ENCODE data around the gene C22orf31.
A peak's percentile ranks its signal among the peaks of the same experiment; 100 is the strongest.

Gene C22orf31

GRCh38 chr22:29022101-29022817, 39.4 kb downstream of the C22orf31 start (continued):
- TF ChIP-seq ZNF239 (tag by site-specific recombination; IDR thresholded peaks at IDR 0.05) (no peak), ZNF2 (tag by site-specific recombination; IDR thresholded peaks at IDR 0.05) (no peak), GLI4 (tag by site-specific recombination; IDR thresholded peaks at IDR 0.05) (no peak), ZNF792 (tag by site-specific recombination; IDR thresholded peaks at IDR 0.05) (no peak), ZNF391 (tag by site-specific recombination; IDR thresholded peaks at IDR 0.05; ENCODE audit: borderline replicate concordance, low read depth) (no peak), ZBTB8A (tag by site-specific recombination; IDR thresholded peaks at IDR 0.05) (no peak), ZNF791 (tag by site-specific recombination; IDR thresholded peaks at IDR 0.05) (no peak), TSHZ1 (tag by site-specific recombination; IDR thresholded peaks at IDR 0.05; ENCODE audit: borderline replicate concordance) (no peak)

GRCh38 chr22:29018293-29019189, 43.1 kb downstream of the C22orf31 start:
- Histone ChIP-seq H3K4me1 (ENCODE audit: control insufficient read depth, insufficient read depth, low read length) (no peaks in the 10 kb centered on the region), H3K27ac (ENCODE audit: extremely low read depth, low read depth, low read length) (no peak overlapping the region), H3K9me3 (ENCODE audit: control insufficient read depth, insufficient read depth, low read depth, low read length) (no peaks in the 10 kb centered on the region), H3K4me3 (ENCODE audit: low read depth, low read length) (no peak overlapping the region), H3K36me3 (ENCODE audit: control insufficient read depth in 2 of 2, insufficient read depth in 1 of 2, low read length in 2 of 2) (no peaks in the 10 kb centered on the region)
- ChIA-PET POLR2A (interaction anchor here (0.6 kb wide), 1 partner anchor 67 kb away, joined by 6 read pairs; no protein-coding TSS in a partner anchor), CTCF (interaction anchor here (1.0 kb wide), 1 partner anchor 10 kb away, joined by 3 read pairs; no protein-coding TSS in a partner anchor)
- TF ChIP-seq KLF1 (tag by site-specific recombination; IDR thresholded peaks at IDR 0.05) (no peak), TCF7L2 (IDR thresholded peaks at IDR 0.05; ENCODE audit: borderline replicate concordance, low read depth, low read length) (no peak), ZNF701 (tag by site-specific recombination; IDR thresholded peaks at IDR 0.05) (no peak), ZNF10 (tag by site-specific recombination; IDR thresholded peaks at IDR 0.05) (no peak), ZFP37 (tag by site-specific recombination; IDR thresholded peaks at IDR 0.05) (no peak), SP7 (tag by site-specific recombination; IDR thresholded peaks at IDR 0.05) (no peak), HOXD13 (CRISPR knock-in tag; IDR thresholded peaks at IDR 0.05; ENCODE audit: borderline replicate concordance) (no peak), RBAK (tag by site-specific recombination; IDR thresholded peaks at IDR 0.05) (peak; percentile 99), PRDM2 (tag by site-specific recombination; IDR thresholded peaks at IDR 0.05; ENCODE audit: borderline replicate concordance) (no peak), WT1 (tag by site-specific recombination; IDR thresholded peaks at IDR 0.05) (no peak), GLIS2 (tag by site-specific recombination; IDR thresholded peaks at IDR 0.05) (no peak), TRIM28 (IDR thresholded peaks at IDR 0.05; ENCODE audit: borderline replicate concordance, low read length) (peak; percentile 50; the same call in 1 of the 2 replicates), ZNF311 (tag by site-specific recombination; IDR thresholded peaks at IDR 0.05; ENCODE audit: borderline replicate concordance) (no peak)
